ENCODE results near the gene THTPA. TPM values are rescaled to one million over a fixed set of nuclear protein-coding genes. Genes with fewer than 3 reads are reported as not detected.

Gene THTPA
- total RNA-seq, 1 donor from 2014 or later, result 11.8 TPM

- no peaks in the 10 kb centered on the region for H3K27me3 Mint-ChIP-seq (ENCODE audit: low read depth)
- no peak for TF ChIP-seq CTCF (IDR thresholded peaks at IDR 0.05)
- H3K4me3 Mint-ChIP-seq (ENCODE audit: unreplicated experiment), result no peak overlapping the region
- no peaks in the 10 kb centered on the region for H3K4me1 Mint-ChIP-seq (ENCODE audit: low read depth)
- H3K36me3 Mint-ChIP-seq (ENCODE audit: low read depth), result peaks cover 5% of the 10 kb centered on the region
- no peak overlapping the region for H3K27ac Mint-ChIP-seq (ENCODE audit: unreplicated experiment)
- H3K9me3 Mint-ChIP-seq (ENCODE audit: low read depth), result no peaks in the 10 kb centered on the region
- DNase-seq (ENCODE audit: low spot score), result no peak
These were observed 41.5 kb upstream of the THTPA start for GRCh38 chr14:23514644-23514957.

DNA sequence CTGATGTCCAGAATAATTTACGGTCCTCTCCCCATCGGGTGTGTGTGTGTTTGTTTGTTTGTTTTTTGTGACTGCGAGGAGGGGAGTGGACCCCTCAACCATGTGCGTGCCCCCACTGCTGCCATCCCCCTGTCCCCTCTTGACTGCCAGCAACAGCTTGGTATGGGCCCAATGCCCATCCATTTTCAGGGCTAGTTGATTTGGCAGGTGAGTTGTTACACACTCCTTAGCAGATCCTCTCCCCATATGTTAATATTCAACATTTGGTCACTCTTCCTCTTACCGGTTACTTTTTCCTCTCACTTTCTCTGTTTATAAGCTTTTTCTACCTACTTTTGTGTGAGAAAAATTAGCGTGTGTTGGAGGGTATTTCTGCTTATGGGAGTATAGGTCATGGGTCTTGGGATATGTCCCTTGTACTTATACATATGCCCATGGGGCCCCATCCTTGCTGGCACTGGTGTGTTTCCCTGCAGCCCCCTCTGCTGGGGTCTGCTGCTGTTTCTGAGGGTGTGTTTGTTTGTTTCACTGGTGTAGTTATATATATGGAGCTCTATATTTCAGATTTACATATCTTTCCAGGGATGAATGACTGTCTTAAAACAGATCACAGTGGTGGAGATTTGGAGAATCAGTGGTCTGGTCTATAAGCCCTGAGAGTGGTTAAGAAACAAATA lies 38.3 kb upstream of the THTPA start:
- Mint-ChIP-seq H3K4me3 (ENCODE audit: unreplicated experiment) (no peak overlapping the region), H3K9me3 (ENCODE audit: low read depth) (no peaks in the 10 kb centered on the region), H3K27ac (ENCODE audit: unreplicated experiment) (no peak overlapping the region), H3K27me3 (ENCODE audit: low read depth) (no peaks in the 10 kb centered on the region), H3K36me3 (ENCODE audit: low read depth) (peaks cover 7% of the 10 kb centered on the region), H3K4me1 (ENCODE audit: low read depth) (no peaks in the 10 kb centered on the region)
- no peak for TF ChIP-seq CTCF (IDR thresholded peaks at IDR 0.05)
- no peak for DNase-seq (ENCODE audit: low spot score)

DNA sequence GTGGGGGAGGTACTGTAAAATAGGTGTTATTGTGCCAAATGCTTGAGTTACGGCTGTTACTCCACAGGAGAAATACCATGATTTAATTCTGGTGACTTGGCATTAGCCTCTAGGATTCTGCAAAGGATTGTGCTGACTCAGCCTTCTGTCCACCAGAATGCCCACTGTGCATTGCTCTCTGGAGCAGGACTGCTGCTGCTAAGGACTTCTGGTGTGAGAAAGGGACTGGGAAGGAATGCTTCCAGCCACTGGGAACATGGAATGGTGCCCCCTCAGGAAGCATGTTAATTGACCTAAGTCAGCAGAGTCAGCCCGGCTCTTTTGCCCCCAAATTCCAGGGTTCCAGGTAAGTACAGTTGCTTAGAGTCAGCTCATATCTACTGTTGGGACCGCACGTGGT lies 37.4 kb upstream of the THTPA start:
- no peaks in the 10 kb centered on the region for H3K27me3 Mint-ChIP-seq (ENCODE audit: low read depth)
- H3K27ac Mint-ChIP-seq (ENCODE audit: unreplicated experiment), result no peak overlapping the region
- no peak for DNase-seq (ENCODE audit: low spot score)
- no peaks in the 10 kb centered on the region for H3K9me3 Mint-ChIP-seq (ENCODE audit: low read depth)
- no peak for TF ChIP-seq CTCF (IDR thresholded peaks at IDR 0.05)
- no peak overlapping the region for H3K4me3 Mint-ChIP-seq (ENCODE audit: unreplicated experiment)
- peaks cover 6% of the 10 kb centered on the region for H3K36me3 Mint-ChIP-seq (ENCODE audit: low read depth)
- H3K4me1 Mint-ChIP-seq (ENCODE audit: low read depth), result no peaks in the 10 kb centered on the region

GRCh38 chr14:23520899-23521533 lies 35.1 kb upstream of the THTPA start:
- no peak overlapping the region for H3K4me3 Mint-ChIP-seq (ENCODE audit: unreplicated experiment)
- no peaks in the 10 kb centered on the region for H3K4me1 Mint-ChIP-seq (ENCODE audit: low read depth)
- H3K27ac Mint-ChIP-seq (ENCODE audit: unreplicated experiment), result no peak overlapping the region
- H3K36me3 Mint-ChIP-seq (ENCODE audit: low read depth), result peaks cover 3% of the 10 kb centered on the region
- H3K9me3 Mint-ChIP-seq (ENCODE audit: low read depth), result no peaks in the 10 kb centered on the region
- H3K27me3 Mint-ChIP-seq (ENCODE audit: low read depth), result no peaks in the 10 kb centered on the region
- no peak for DNase-seq (ENCODE audit: low spot score)
- no peak for TF ChIP-seq CTCF (IDR thresholded peaks at IDR 0.05)

DNA sequence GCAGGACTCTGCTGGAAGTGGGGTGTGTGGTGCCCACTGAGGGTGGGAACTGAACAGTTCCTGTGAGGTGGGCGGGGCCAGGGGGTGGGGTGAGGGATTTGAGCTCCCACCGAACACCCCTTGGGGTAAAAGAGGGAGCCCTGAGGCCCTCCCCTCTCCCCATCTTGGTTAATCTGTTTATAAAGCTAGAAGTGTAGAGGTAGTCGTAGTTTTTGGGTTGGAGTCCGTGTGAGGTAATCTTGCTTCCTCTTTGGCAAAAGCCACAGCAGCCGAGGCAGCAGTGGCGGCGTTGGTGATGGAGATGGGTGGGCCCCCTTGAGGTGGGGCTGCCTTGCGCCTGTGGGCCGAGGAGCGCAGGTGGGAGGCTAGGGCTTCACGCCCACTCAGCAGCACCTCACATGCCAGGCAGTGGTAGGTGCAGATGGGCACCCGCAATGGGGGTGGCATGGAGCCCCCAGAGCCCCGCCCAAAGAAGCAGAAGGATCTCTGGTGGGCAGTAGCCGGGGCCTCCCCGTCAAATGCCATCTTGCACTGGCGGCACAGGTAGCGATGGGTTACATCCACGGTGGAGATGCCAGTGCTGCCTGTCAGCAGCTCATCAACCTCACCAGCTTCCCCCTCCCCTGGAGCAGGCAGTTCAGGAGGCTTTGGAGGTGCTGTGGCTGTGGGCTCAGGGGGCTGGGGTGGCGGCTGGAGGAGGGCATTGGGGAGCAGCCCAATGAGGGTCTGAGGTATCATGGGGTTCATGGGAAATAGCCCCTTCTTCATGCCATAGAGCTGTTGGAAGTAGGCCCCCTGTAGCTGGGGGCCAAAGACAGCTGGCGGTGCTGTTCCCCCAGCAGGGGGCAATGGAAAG lies 34.1 kb upstream of the THTPA start:
- Mint-ChIP-seq H3K9me3 (ENCODE audit: low read depth) (no peaks in the 10 kb centered on the region), H3K4me3 (ENCODE audit: unreplicated experiment) (no peak overlapping the region), H3K36me3 (ENCODE audit: low read depth) (peaks cover 8% of the 10 kb centered on the region), H3K27ac (ENCODE audit: unreplicated experiment) (no peak overlapping the region), H3K27me3 (ENCODE audit: low read depth) (no peaks in the 10 kb centered on the region), H3K4me1 (ENCODE audit: low read depth) (no peaks in the 10 kb centered on the region)
- DNase-seq (ENCODE audit: low spot score), result no peak
- TF ChIP-seq CTCF (IDR thresholded peaks at IDR 0.05), result no peak

All from chondrocyte (in vitro differentiated cells).